Natural killer cell (primary cell): ENCODE results near the gene ME1. TPM values are rescaled to one million over a fixed set of nuclear protein-coding genes. Genes with fewer than 3 reads are reported as not detected.
A peak's percentile ranks its signal among the peaks of the same experiment; 100 is the strongest.

ENCODE experiments used
- ATAC-seq, 3 donors: fragments of 150-1000 bp in 2 of 3; fragments of 200-7000 bp in 1 of 3; cut with Tn5 transposase; 1 replicate in 1 of 3; 2 replicates in 2 of 3; pipeline ENCODE4 v1.10.0; 2021; ENCODE audit warnings: mild to moderate bottlenecking in 2 of 3, moderate library complexity in 2 of 3
- DNase-seq, 2 donors: peaks; one replicate each; pipeline versions ENCODE4 v3.0.0 to v3.0.0-alpha.2; 2013 to 2021; ENCODE audit warnings: mixed read lengths in 1 of 2
- H3K27ac ChIP-seq: one replicate; pipeline ENCODE4 v1.5.1; 2013; ENCODE audit warnings: mild to moderate bottlenecking, low read length
- H3K27me3 ChIP-seq: one replicate; pipeline ENCODE4 v1.6.1; 2013; ENCODE audit warnings: low read length; ENCODE audit not compliant: control insufficient read depth, insufficient read depth
- H3K36me3 ChIP-seq: one replicate; pipeline ENCODE4 v1.6.1; 2013; ENCODE audit warnings: low read length; ENCODE audit not compliant: control insufficient read depth, insufficient read depth
- H3K4me1 ChIP-seq: one replicate; pipeline ENCODE4 v1.6.1; 2013; ENCODE audit warnings: low read length; ENCODE audit not compliant: control insufficient read depth, insufficient read depth
- H3K4me3 ChIP-seq: one replicate; pipeline ENCODE4 v1.5.1; 2013; ENCODE audit warnings: low read length
- H3K9me3 ChIP-seq: one replicate; pipeline ENCODE4 v1.6.1; 2013; ENCODE audit warnings: low read length; ENCODE audit not compliant: control insufficient read depth, insufficient read depth
- H3K27ac Mint-ChIP-seq, 2 donors: one replicate each; pipeline ENCODE4 v1.8.0; 2022; ENCODE audit warnings: mild to moderate bottlenecking in 2 of 2, mixed read lengths in 2 of 2, moderate library complexity in 1 of 2
- H3K27me3 Mint-ChIP-seq, 2 donors: one replicate each; pipeline ENCODE4 v1.8.0; 2022; ENCODE audit warnings: low read depth in 2 of 2, mixed read lengths in 2 of 2
- H3K36me3 Mint-ChIP-seq: one replicate; pipeline ENCODE4 v1.8.0; 2022; ENCODE audit warnings: mixed read lengths
- H3K4me1 Mint-ChIP-seq, 2 donors: one replicate each; pipeline ENCODE4 v1.8.0; 2022; ENCODE audit warnings: mixed read lengths in 2 of 2
- H3K4me3 Mint-ChIP-seq: one replicate; pipeline ENCODE4 v1.8.0; 2022; ENCODE audit warnings: mild to moderate bottlenecking, moderate library complexity, mixed read lengths
- H3K9me3 Mint-ChIP-seq, 2 donors: one replicate each; pipeline ENCODE4 v1.8.0; 2022; ENCODE audit warnings: mixed read lengths in 2 of 2
- CTCF ChIP-seq: fragments of 200-600 bp; IDR thresholded peaks from one replicate; pipeline ENCODE4 v1.8.0; 2022; ENCODE audit warnings: antibody characterized with exemption
- WGBS: methylation state at CpG from one replicate; pipeline ENCODE4 v1.1.7; 2013; ENCODE audit warnings: missing lambda C conversion rate; ENCODE audit not compliant: insufficient coverage; 5-methylcytosine and 5-hydroxymethylcytosine counted together
- intact Hi-C: fragments of 100-400 bp; cut with micrococcal nuclease; formaldehyde crosslinking; loops from one replicate; pipeline ENCODE4 v1.14.2; 2022
- total RNA-seq, 4 donors: library from RNA; stranded (reverse); fragments of 120-200 nt in 1 of 4; gene quantifications; one replicate each; pipeline versions ENCODE4 v1.2.3 to v1.2.4, GENCODE V29; 2013 to 2022

ME1 gene
- total RNA-seq, 3 donors from 2014 or later (not counting 1 experiment from before 2014, with no cell fraction given) = 0.14 to 0.32 TPM; not detected in 1

DNA sequence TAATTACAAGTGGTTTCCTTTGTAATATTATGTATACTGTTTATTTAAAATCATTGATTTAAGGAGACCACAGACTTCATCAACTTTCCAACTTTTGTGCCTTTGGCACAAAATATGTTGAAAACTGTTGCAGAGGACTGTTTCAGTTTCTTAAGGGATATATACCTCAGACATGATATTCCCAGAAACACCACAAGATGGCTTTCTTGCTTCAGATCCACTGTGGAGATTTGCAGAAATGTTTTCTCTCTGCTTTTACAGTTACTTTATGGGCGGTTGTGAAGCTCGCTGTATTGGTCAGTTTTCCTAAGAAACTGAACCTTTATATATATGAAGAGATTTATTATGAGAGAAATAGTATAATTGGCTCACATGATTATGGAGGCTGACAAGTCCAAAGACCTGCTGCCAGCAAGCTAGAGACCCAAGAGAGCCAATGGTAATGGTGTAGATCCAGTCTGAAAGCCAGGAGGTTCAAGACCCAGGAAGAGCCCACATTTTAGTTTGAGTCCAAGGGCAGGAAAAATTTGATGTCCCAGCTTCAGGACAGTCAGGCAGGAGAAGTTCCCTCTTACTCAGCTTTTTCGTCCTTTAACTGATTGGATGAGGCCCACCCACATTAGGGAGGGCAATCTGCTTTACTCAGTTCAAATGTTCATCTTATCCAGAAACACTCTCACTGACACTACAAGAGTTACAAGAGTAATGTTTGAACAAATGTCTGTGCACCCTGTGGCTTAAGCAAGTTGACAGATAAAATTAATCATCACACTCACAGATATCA, 12.8 kb downstream of the ME1 start:
- Mint-ChIP-seq H3K27ac (no peak overlapping the region), H3K9me3 (no peaks in the 10 kb centered on the region), H3K4me3 (no peak overlapping the region), H3K27me3 (no peaks in the 10 kb centered on the region), H3K4me1 (no peaks in the 10 kb centered on the region), H3K36me3 (no peaks in the 10 kb centered on the region)
- no peak overlapping the region for H3K4me3 ChIP-seq
- no peaks in the 10 kb centered on the region for H3K36me3 ChIP-seq
- peak in 1 of 3 donors; percentile 43 for ATAC-seq
- TF ChIP-seq CTCF = no peak
- no peaks in the 10 kb centered on the region for H3K27me3 ChIP-seq
- H3K27ac ChIP-seq = no peak overlapping the region
- peak in 1 of 2 donors; percentile 6 for DNase-seq
- H3K9me3 ChIP-seq = no peaks in the 10 kb centered on the region
- no peaks in the 10 kb centered on the region for H3K4me1 ChIP-seq
- WGBS = 92% methylated on average over 1 of the region's 3 CpGs
- intact Hi-C loops = loop anchor here (5.0 kb wide), 1 partner anchor 94 kb away; the partner anchor contains the start of gene PRSS35

GRCh38 chr6:83413068-83413467, 17.8 kb downstream of the ME1 start:
- Histone ChIP-seq H3K36me3 (no peaks in the 10 kb centered on the region), H3K27me3 (no peaks in the 10 kb centered on the region), H3K9me3 (no peaks in the 10 kb centered on the region), H3K4me3 (no peak overlapping the region), H3K27ac (no peak overlapping the region), H3K4me1 (no peaks in the 10 kb centered on the region)
- 86% methylated on average over 1 of the region's 2 CpGs for WGBS
- H3K9me3 Mint-ChIP-seq = no peaks in the 10 kb centered on the region
- no peaks in the 10 kb centered on the region for H3K36me3 Mint-ChIP-seq
- DNase-seq = no peak
- H3K4me1 Mint-ChIP-seq = no peaks in the 10 kb centered on the region
- H3K4me3 Mint-ChIP-seq = no peak overlapping the region
- H3K27ac Mint-ChIP-seq = no peak overlapping the region
- intact Hi-C loops = no loop called here
- no peak for TF ChIP-seq CTCF
- peaks cover 0 to 3% of the 10 kb centered on the region in 2 donors for H3K27me3 Mint-ChIP-seq
- no peak for ATAC-seq

- H3K36me3 Mint-ChIP-seq = no peaks in the 10 kb centered on the region
- H3K9me3 Mint-ChIP-seq = no peaks in the 10 kb centered on the region
- no peaks in the 10 kb centered on the region for H3K4me1 ChIP-seq
- intact Hi-C loops = no loop called here
- no peaks in the 10 kb centered on the region for H3K27me3 ChIP-seq
- ATAC-seq (no peak), DNase-seq (no peak)
- no peak overlapping the region for H3K27ac Mint-ChIP-seq
- no peaks in the 10 kb centered on the region for H3K36me3 ChIP-seq
- no peaks in the 10 kb centered on the region for H3K9me3 ChIP-seq
- no peak for TF ChIP-seq CTCF
- H3K27ac ChIP-seq = no peak overlapping the region
- H3K4me1 Mint-ChIP-seq = no peaks in the 10 kb centered on the region
- no peak overlapping the region for H3K4me3 Mint-ChIP-seq
- peaks cover 0 to 3% of the 10 kb centered on the region in 2 donors for H3K27me3 Mint-ChIP-seq
- 86% methylated on average over 1 of the region's 3 CpGs for WGBS
- H3K4me3 ChIP-seq = no peak overlapping the region
Measured at GRCh38 chr6:83411731-83412130, 19.1 kb downstream of the ME1 start.

GRCh38 chr6:83403191-83403590, 27.7 kb downstream of the ME1 start:
- intact Hi-C loops = no loop called here
- H3K27me3 ChIP-seq = no peaks in the 10 kb centered on the region
- WGBS = no CpG with 5 or more reads among the region's 1 CpG
- H3K4me3 ChIP-seq = no peak overlapping the region
- no peak overlapping the region for H3K27ac ChIP-seq
- no peaks in the 10 kb centered on the region for H3K9me3 ChIP-seq
- no peaks in the 10 kb centered on the region for H3K4me1 ChIP-seq
- no peaks in the 10 kb centered on the region for H3K36me3 ChIP-seq
- H3K4me1 Mint-ChIP-seq = no peaks in the 10 kb centered on the region
- H3K4me3 Mint-ChIP-seq = no peak overlapping the region
- ATAC-seq (no peak), DNase-seq (no peak)
- TF ChIP-seq CTCF = no peak
- H3K27me3 Mint-ChIP-seq = no peaks in the 10 kb centered on the region
- H3K9me3 Mint-ChIP-seq = peaks cover 0 to 4% of the 10 kb centered on the region in 2 donors
- H3K36me3 Mint-ChIP-seq = no peaks in the 10 kb centered on the region
- H3K27ac Mint-ChIP-seq = no peak overlapping the region
